GM18517 (cell line): ENCODE results near the gene ADCY2.

Experiments
- ATAC-seq: cut with Tn5 transposase; IDR thresholded peaks from one replicate; pipeline ENCODE4 v1.9.1; 2021; ENCODE audit warnings: mild to moderate bottlenecking, moderate library complexity; ENCODE audit not compliant: unreplicated experiment

The ADCY2 gene

DNA sequence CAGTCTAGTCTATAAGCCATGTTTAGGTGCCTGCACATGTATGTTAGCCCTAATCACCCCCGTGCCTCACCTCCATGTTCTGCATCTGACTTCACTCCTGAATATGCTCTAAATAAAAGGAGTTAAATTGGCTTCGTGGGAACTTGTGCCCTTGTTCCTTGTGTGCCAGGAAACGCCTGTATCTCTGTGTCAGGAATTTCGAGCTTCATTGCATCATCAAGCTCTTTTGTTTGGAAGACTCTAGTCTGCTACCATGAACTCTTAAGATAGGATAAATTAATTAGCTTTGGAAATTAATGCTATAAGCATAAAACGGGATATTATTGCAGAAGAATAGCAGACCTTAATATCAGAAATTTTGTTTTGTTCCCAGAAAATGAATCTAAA is 99.2 kb downstream of the ADCY2 start:
- no peak for ATAC-seq

DNA sequence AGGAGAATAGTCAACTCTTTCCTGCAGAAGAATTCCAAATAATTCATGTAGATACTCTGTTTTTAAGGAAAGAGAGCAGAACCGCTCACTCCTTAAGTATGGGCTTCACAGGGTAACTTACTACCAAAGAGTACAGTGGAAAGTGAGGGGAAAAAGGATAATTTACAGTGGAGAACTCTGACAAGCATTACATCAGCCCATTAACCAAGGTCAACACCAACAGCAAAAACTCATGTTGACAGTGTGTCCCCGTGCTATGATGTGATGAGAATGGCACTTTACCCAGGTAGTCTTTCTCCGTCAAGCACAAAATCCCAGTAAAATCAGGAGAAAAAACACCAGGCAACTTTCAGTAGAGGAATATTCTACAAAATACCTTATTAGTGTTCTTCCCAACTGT is 104.3 kb downstream of the ADCY2 start:
- no peak for ATAC-seq

DNA sequence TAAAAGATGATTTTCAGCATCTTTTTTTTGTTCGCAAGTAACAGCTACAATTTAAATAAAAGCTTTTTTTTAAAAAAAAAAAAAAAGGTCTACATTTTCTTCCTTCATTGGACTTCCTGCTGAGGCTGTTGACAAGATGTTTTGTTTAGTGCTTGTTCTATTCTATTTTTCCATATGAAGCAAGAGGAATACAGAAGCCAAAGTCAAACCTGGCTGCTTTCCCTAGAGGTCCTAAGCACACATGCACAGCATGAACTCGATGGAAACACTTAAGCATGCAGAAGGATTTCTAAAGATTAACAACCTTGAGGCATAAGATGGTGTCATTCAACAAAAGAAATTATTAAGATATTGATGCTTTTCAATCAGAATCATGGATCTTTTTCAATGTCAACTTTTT is 105.1 kb downstream of the ADCY2 start:
- no peak for ATAC-seq

DNA sequence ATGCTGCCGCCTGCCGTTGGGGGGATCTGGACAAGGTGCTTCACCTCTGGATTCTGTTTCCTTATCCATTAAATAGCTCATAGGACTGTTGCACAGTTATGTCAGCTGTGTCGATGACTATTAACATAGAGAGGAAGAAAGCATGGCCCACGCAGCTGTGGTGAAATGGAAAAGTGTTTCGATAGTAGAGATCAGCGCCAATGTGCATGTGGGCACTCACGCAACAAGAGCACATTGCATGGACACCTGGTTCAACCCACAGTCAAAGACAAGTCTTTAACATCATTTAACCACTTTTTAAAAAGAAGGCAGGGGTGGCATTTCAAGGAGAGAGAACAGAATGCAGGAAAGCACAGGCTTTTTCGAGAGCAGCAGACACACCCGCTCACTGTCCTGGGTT is 107.6 kb downstream of the ADCY2 start:
- no peak for ATAC-seq

DNA sequence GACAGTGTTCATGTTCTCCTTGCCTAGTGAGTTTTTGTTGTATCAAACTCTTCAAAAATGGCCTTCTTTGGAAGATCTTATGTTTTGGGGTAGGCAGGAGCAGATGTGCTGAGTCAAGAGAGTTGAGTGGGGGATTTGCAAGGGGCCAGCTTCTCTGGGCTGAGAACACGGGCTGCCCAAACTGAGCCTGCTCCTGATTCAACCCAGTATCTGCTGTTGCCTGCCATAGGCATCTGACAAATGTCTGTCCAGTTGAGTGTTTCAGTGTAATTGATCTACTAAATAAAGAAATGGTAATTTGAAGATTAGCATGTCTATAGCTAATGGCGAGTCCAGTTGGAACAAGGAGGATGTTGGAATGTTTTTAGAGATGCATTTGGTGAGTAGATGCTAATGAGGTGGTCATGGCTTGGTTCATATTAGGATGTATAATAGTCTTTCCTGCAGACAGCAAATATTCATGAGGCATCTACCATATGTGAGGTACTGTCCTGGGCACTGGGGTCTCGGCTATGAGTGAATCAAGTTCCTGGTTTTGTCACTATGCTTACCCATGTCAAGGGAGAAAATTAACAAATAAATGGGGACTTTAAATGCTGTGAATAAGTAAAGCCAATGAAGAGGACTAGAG is 119.5 kb downstream of the ADCY2 start:
- ATAC-seq = no peak

DNA sequence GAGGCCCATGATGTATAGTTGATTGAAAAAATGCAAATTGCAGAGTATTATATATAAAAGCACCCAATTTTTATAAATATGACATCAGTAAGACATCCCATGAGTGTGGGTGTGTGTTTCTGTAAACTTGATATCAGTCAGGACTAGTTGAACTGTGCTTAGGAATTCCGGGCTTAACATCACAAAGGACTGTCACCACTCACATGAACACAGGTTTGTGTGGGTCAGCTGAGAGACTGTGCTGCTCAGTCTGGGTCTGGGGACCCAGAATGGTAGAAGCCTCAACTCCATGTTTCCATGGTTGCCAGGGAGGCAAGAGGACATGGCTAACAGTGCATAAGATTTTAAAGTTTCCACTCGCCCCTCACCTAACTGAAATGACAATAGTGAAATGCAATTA is 120.3 kb downstream of the ADCY2 start:
- no peak for ATAC-seq

DNA sequence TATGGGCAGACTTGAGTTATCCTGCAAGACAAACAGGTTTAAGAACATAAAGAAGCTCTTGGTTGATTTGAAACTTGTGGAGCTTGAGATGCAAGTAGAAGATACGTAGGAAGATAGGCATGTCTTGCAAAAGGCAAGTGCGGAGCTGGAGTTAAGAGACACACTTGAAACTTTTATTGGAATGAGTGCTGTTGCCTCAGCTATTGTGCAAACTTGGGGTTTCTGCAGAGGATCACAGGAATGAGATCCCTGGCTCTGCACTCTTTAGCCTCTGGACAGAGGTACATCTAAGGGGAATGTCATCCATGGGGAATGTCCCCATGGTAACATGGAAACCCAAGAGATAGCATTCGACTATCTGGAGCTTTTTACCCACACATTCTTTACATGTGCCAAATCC is 121.1 kb downstream of the ADCY2 start:
- ATAC-seq = no peak

DNA sequence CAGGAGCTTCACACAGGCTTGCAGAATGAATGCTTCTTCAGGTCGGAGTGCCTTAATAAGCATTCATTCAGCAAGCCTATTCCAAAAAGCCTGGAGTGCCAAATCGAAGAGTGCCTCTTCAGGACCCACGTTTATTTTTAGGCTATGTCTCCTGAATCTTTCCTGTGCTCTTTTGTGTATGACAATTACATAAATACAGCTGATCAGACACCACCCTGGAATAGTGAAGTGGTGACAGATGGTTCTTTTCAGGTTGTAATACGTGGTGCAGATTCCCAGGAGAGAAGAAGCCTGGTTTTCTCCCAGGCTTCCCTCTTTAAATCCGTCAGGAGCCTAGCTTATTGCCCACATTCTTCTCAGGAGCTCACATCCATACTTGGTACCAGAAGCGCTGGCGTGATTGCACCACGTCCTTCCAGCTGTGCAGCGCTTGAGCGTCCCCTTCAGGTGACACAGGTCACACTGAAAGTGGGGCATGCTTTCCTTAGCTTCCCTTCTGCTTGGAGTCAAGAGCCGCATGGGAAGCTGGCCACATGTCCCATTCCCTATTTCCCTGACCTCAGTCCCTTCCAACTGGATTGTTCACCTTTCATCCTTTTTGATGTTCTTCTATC is 123.1 kb downstream of the ADCY2 start:
- ATAC-seq = no peak

DNA sequence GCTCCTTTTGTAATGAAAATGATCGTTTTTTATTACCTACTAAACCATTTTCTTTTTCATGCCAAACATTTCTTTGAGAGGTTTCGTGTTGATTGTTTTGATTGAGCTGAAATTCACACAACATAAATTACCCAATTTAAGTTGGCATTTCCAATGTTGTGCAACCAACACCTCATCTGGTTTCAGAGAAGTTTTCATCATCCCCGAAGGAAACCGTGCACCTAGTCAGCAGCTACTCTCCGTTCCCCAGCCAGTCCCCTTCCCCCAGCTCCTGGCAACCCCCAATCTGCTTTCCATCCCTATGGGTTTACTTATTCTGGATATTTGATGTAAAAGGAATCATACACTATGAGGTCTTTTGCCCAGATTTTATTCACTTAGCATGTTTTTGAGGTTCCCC is 123.6 kb downstream of the ADCY2 start:
- no peak for ATAC-seq

DNA sequence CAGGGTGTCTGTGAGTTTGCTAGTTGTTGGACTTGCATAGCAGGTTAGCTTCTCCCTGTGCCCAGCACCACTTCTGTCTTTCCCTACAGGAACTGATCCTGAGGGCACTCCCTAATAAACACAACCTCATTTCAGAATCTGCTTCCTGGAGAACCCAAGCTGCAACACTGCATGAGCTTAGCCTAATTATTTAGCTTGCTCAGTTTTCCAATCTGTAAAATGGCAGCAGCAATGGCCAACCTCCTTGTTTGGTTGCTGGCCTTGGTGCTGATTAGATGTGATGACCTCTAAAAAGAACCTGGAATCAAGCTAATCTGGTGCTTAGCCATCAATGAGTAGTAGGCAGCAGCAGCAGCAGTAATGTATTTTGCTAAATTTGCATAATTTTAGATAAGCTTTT is 133.9 kb downstream of the ADCY2 start:
- ATAC-seq = no peak

DNA sequence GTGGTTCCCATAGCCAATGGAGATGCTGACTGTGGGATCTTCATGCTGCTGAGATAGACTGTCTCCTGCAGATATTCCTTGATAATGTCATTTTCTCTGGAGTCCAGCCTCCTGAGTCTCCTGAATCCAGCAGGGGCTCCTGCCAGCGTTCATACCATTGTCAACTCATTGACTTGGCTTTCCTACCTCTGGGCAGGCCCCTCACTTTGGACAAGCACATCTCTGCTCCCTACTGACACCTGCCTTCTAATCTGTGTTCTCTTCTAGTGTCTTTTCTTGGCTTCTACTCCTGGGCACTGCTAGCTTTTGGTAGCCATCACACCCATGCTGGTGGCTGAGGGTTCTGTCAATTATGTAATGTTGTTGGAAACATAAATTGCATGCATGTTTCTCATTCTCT is 138.0 kb downstream of the ADCY2 start:
- no peak for ATAC-seq

DNA sequence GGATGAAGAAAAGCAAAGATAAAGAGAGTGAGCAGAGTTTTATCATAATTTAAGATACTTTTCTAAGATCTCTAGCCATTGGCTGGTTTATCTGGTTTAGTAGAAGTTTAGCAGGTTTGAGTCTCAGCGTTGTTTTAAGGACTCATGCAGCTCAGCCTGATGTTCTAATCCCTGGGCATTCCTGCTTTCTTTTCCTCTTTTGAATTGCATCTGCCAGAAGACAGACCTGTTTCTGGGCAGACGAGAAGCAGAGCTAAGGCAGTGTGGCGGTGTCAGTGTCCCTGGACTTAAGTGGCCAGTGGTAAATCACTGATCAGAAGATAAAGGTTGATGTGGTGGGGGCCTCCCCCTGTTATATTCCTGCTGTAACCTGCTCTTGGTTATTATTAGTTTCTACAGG is 138.6 kb downstream of the ADCY2 start:
- no peak for ATAC-seq

DNA sequence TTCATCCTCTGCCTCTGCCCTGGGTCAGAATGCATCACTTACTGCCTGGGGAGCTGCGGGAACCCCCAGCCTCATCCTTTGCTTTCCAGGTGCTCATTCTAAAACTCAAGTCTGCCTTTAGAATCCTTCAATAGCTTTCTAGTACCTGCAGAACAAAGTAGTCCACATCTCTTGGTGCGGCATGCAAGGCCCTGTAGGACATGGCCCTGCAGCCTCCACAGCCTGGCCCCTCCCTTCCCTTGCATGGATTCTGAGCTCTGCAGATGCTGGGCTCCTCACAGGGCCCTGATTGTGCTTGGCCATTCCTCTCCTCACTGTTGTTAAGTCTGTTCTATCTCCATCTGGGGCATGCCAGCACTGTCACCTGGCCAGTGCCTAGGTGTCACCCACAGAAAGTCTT is 141.6 kb downstream of the ADCY2 start:
- ATAC-seq = no peak

DNA sequence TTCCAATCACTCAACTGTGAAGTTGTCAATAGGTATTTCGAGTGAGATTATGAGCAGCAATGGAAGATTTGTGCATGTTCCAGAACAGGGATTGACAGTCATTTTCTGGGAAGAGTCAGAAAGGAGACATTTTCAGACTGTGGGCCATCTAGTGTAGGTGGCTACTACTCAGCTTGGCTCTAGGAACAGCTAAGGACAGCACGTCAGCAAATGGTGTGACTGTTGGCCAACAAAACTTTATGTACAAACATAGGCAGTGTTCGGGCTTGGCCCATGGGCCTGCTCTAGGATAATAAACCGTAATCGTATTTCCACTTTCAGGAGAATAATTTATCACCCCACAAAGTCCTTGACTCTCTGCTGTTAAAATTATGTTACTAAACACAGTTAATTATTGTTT is 143.6 kb downstream of the ADCY2 start:
- no peak for ATAC-seq

DNA sequence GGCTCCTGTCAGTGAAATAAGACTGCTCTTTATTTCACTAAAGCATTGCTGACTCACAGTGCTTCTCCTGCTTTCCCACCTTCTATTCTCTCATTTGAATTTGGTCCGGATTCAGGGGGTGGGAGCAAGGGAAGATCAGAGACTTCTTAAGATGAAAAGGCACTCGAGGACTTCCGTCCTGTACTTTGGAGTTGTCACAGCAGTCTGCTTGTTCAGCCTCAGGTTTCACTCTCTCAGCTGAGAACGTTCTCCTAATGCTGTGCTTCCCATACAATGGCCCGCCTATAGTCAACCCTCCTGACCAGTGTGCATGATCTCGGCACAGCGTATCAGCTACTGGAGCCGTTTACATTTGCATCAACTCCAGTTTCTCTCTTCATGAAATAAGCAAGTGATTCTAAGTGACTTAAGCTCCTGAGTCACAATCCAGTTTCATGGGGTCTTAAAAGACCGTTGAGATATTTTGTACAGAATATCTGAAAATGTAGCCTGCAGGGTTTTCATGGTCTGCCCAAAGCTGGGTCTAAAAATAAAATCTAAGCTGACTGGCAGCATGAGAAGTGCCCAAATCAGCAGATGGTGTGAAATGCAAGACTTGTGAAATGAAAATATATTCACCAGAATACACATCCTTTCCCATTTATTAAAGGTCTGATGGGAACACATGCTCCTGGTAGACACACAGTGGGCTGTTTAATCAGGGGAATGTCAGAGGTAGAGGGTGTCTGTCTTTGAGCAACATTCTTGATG is 145.0 kb downstream of the ADCY2 start:
- no peak for ATAC-seq

DNA sequence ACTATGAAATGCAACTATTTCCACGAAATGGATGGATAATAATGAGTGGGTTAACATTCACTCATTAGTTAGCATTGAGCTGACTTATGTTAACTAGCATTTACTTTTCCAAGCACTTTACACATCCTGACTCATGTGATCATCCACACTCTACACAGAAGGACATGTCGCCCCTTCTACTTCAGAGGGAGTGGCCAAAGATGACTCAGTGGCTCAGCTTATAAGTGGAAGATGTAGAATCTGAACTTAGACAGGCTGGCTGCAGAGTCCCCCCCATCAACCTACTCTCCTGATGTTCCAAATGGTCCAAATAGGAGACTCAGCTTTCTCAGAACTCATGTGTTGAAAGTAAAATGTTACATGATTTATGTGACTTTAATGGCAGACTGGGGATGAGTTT is 146.0 kb downstream of the ADCY2 start:
- no peak for ATAC-seq

DNA sequence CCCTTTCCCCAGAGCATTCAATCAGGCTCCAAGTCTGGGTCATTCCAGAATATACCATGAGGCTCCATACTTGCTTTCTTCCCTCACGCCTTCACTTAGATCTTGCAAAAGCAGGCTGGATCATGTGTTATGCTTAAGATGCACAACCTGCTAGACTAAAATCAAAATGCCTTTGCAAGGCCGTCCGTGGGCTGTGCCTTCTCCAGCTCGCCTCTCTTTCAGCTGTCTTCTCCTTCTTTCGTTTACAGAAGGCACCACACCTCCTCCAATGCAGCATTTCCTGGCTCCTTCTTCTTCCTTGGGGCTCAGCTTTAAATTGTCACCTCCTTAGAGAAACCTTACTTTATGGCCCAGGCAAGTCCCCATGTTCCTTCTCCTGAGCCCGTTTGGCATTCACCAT is 150.6 kb downstream of the ADCY2 start:
- ATAC-seq = no peak

DNA sequence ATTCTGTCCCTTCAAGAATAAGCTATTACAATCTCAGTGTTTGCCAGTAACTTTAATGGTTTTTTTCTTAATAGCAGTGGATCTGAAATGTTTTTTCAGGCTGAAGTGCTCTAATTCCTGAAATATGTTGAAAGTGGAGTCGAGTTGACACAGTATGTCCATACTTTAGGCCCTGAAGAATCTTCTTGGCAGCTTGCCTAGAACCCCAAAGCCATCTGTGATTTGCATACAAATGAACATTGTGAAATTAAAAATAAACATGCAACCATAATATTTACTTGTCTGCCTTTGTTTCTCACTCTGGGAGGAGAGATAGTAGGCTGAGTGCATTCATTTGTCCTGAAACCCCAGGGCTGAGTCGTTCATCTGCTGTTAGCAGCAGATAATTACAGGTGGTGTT is 152.7 kb downstream of the ADCY2 start:
- no peak for ATAC-seq

DNA sequence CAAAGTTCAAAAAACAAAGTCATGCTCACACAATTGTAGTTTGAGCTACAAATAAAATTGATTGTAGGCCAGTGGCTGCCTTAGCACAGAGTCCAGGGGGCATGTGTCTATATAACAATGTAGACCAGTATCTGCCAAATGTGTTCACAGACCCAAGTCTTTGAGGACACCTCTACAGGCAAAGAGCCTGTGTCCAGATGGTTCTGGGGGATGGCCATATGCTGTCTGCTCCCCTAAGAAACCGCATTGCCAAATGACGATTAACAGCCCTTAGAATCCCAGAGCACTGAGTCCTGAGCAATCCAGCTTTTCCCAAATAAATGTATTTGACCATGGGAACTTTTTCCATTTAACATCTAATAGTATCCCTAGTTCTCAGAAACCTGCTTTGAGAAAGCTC is 169.6 kb downstream of the ADCY2 start:
- ATAC-seq = no peak

DNA sequence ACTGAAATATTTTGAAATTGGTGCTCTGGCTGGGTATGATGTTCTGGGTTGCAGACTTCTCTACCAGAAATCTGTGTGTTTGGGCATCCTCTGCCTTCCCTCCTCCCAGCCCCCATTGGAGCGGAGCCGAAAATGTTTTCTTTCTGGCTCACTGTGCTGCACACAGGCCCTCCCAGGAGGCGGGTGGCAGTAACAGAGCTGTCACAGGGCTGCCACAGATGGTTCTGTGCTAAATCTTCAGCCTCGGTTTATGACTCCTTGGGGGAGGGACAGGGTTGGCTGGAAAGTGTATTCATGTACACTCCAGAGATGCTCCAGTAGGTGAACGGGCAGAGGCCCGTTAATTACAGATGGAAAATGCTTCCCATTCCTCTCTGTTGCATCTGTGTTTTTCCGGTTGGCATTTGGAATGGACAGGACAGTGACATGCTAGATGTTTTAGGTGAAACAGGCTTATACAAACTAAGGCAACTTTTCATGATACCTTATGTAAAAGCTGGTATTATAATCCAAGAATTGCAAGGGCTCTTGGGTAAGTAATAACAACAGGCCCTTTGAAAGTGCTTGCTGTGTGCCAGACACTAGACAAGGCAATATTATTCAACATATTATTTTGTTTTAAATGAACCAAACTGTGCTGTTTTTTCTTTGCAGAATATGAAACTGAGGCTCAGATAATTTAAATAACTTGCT is 180.2 kb downstream of the ADCY2 start:
- no peak for ATAC-seq

DNA sequence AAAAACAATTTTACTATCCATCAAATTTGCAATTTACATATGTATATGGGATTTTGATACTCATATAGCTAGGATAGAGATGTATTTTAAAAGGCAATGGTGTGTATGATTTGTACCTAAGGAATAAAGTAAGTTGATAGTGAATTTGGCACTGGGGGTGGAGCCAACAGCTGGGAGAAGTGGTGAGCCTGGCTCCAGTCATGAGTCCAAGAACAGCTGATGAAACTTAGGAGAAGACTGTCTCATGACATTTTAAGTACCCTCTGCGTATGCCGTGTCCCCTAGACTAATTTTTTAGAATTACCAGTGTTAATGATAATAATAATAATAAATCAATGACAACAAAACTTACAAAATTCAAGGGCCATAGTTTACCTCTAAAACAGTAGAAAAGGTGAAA is 181.4 kb downstream of the ADCY2 start:
- no peak for ATAC-seq

DNA sequence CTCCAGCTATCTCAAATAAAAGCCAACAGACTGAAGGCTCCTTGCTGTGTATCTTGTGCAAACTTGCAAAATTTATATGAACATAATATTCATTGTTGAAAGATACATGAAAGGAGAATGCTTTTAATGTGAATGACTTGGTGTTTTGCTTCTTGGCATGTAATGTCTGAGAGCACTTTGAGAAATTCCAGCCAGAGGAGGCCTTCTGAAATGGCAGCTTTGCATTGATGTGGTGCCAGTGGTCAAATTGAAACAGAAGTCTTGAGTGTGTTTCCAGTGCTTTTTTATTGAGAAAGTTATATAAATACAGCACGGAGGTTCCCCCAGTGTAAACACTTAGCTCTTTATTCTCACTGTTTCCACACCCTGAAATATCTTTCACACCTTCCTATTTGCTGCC is 182.1 kb downstream of the ADCY2 start:
- ATAC-seq = no peak
